Islet precursor cell (in vitro differentiated cells): Measurements from ENCODE around the gene RERE.

Source experiments
- DNase-seq: peaks from one replicate; pipeline ENCODE4 v3.0.0-alpha.2; 2018

Gene RERE

DNA sequence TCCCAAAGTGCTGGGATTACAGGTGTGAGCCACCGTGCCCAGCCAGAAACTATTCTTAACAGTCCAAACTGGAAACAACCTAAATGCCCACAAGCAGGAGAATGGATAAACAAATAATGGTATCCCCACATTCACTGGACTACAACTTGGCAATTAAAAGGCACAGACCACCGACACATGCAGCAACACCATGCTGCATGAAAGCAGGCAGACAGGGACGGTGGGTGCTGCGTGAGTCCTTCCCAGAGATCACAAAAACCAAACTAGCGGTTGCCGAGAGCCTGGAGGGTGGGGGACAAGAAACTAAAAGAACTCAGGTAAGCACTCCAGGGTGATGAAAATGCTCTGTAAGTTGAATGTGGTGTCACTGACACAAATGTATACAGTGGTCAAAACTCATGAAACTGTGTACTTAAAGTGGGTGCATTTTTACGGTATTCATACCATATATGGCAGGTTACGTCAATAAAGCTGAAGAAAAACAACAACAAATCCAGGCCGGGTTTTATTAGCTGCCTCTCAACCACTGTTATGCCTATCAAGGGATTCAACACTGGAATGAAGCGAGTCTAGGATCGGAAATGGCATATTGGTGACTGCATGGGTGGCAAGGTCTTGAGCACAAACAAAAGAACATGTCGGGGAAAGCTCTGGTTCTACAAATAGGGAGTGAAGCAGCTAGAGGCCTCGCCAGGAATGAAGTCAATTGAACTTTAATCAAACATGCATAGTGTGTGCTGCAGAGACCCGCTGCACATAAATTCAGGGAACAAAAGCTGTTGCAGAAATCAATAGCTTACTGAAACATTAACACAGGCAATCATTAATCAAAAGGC, 447.2 kb downstream of the RERE start:
- peak; percentile 43 for DNase-seq

GRCh38 chr1:8368956-8369639, 448.3 kb downstream of the RERE start:
- DNase-seq, result no peak

DNA sequence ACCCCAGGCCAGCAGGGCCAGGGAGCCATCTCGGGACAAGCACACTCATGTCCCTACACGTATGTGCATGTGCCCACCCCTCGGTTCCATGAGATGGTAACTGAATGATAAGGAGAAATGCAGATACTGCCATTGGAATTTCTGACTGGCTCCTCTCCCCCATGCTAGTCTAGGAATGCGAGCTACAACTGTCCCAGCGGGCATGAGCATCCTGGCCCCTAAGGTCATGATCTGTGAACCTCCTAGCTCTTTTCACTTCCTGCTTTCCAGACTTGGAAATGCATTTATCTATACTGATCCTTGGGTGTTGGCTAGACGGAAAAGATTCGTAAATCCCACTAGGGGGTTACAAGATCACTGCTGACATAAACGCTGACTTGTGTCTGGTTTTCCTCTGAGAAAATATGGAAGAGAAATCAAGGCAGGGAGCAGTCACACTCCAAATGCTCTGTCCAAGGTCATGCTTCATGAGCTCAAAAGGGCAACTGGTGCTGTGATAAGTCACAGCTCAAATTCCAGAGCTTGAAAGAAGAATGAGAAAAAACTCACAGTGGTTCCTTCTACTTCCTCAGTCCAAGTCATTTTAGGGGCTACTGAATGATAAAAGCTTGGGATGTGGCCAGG, 449.8 kb downstream of the RERE start:
- DNase-seq, result no peak

DNA sequence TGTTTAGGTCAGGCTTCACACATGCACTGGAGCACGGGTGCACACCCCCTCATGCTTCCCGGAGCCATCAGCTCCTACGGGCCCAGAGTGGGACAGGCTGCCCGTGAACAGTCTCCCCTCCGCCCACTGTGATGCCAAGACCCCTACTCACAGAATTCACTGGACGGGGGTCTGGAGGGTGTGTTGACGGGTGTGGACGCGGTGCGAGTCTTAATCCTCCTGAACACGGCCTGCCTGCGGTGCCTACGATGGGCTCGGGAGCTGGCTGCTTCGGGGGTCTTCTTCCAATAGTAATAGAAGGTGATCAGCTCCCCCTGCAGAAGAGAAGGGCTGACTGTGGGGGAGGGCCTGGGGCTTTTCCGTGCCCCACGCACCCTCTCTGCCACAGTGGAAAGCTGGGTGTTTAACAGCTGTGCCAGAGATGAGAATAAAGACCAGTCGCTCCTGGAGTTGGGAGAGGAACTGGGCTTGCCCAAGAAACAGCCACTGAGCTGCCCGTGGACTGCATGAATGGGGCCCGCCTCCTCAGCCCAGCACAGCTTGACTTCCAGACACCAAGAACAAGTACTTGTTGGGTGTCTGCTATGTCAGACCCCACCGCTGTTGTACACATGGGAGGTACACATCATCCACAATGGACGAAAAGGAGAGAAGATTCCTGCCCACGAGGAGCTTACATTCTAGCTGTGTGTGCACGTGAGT, 451.6 kb downstream of the RERE start:
- DNase-seq, result no peak

DNA sequence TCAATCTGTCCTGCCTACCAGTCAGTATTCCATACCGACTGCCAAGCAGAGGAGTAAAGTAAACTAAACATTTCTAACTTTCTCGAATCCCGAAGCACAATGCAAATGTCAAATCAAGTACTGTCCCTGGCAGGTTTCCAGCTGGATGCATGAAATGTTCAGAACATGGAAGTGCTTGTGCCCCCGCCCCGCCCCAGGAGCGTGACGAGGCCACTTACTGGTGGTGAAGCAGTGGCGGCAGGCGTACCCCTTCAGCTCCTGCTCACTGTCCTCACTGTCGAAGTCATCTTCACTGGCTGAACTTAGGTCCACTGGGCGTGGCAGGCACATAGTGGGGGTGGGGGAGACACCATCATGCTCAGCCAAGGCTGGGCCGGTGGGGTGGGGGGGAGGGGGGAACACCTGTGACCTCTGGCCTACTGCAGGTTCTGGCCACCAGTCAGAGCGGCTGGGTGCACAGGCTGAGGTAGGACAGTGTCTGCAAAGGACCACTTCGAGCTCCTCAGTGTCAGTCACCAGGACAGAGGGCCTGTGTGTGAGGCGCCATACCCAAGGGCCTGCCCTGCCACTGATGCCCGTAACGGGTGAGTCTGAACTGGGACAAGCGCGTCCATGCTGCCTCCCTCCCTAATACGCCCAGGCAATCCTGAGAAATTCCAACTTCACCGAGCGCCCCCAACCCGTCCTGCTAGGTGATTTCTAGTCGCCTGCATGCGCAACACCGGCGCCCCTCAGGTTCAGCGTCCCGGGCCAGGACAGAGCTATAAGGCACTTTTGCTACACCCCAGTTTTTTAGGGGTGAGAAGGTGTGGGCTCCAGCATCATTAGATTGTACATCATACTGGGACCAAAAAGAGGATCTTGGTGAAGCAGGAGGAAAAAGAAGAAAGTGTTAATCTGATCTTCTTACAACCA, 452.7 kb downstream of the RERE start:
- no peak for DNase-seq

GRCh38 chr1:8363767-8364301, 453.6 kb downstream of the RERE start:
- no peak for DNase-seq

DNA sequence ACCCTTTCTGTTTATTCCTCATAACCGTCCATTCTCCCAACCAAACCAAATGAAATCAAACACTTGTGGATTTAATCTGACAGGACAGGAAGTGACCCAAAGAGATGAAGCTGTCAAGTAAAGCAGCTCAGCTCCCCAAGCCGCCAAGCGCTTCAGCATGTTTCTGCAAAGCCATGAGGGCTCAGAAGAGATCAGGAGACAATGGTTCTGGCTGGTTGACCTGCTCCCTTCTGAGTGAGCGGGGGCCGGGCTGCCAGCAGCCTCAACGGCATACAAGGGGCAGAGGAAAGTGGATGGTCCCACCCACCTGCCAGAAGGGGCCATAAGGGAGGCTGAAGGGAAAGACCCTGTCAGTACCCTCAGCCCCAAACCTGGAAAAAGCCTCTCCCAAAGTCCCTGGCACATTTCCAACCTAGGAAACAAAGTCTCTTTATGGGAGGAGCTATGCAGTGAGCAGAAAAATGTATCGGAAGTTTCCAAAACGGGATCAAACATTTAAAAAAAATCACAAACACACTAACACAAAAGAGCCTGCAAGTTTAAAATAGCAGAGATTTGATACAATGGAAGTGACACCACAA, 454.2 kb downstream of the RERE start:
- DNase-seq, result no peak

DNA sequence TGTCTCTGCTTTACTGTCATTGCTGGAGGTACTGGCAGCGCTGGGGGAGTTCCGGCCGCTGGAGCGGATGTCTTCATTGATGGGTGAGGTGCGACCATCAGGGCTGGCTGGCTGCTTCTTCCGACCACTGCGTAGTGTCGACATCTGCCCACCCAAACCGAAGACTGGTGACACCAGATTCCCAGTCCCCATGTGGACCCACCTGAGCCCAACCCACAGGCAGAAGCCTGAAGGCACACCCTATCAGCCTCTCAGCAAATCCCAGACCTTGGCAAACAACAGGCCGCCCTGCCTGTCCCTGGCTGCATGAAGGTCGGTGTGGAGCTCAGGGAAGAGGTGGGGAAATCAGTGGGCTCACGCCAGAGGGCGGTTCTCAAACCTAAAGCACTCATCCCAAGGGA, 454.7 kb downstream of the RERE start:
- no peak for DNase-seq

- DNase-seq, result no peak
These were observed 456.1 kb downstream of the RERE start for GRCh38 chr1:8361198-8361849.

- DNase-seq, result no peak
These were observed 456.8 kb downstream of the RERE start for GRCh38 chr1:8360493-8361197.

GRCh38 chr1:8359617-8360481, 457.6 kb downstream of the RERE start:
- no peak for DNase-seq

GRCh38 chr1:8358897-8359616, 458.4 kb downstream of the RERE start:
- DNase-seq, result no peak

DNA sequence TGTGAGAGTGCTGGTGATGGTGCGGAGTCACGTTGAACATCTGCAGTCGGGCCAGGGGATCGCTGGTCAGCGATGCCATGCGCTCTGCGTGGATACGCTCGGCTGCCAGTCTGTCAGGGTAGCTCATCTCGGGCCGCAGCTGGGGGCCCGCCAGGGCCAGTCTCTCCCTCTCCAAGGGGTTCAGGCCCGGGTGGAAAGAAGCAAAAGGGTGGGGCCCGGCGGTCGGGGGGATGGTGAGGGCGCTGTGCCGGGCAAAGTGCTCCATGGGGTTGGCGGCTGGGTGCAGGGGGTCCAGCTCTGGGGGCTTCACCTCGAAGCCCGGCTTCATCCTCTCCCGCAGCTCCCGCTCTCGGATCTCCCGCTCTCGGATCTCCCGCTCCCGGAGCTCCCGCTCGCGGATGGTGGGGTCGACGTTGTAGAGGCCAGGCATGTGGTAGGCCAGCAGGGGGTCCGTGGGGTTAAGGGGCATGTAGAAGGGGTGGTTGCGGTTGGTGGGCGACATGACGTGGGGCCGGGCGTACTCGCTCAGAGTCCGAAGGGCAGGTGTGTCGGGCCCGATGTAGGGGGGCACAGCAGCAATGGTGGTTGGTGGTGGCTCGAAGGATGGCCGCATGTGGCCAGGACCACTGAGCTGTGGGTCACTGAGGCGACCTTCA, 459.1 kb downstream of the RERE start:
- no peak for DNase-seq

DNA sequence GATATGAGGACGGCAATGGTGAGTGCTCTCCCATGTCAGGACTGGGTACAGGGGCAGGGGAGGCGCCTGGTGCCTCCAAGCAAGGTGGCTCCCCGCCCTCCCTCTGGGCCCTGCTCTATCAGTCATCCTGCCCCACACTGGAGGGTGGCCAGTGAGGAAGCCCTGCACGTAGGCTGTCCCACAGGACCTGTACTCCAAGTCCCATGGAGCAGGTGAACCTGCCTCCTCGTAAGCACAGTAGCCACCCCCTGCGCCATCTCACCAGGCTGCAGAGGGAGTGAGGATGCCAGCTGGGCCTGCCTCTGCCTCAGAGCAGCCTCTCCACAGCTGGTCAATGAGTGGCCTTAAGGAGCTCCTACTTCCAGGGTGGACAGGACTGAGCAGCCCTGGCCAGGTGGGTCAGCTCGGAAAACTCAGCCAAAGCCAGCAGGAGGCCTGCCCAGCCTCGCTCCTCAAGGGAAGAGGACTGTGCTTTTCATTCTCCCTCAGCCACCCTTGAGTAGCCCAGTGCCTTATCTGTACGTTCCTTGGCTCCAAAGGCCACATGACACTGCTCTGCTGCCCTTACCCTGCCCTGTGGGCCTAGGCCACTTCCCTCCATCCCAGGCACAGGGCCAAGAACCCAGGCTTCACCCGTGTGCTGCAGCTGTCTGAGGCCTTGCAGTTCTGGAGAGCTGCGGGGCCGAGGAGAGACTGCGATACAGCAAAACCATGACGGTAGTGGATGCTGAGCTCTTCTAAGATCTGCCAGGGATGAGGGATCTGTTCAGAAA, 459.9 kb downstream of the RERE start:
- no peak for DNase-seq

DNA sequence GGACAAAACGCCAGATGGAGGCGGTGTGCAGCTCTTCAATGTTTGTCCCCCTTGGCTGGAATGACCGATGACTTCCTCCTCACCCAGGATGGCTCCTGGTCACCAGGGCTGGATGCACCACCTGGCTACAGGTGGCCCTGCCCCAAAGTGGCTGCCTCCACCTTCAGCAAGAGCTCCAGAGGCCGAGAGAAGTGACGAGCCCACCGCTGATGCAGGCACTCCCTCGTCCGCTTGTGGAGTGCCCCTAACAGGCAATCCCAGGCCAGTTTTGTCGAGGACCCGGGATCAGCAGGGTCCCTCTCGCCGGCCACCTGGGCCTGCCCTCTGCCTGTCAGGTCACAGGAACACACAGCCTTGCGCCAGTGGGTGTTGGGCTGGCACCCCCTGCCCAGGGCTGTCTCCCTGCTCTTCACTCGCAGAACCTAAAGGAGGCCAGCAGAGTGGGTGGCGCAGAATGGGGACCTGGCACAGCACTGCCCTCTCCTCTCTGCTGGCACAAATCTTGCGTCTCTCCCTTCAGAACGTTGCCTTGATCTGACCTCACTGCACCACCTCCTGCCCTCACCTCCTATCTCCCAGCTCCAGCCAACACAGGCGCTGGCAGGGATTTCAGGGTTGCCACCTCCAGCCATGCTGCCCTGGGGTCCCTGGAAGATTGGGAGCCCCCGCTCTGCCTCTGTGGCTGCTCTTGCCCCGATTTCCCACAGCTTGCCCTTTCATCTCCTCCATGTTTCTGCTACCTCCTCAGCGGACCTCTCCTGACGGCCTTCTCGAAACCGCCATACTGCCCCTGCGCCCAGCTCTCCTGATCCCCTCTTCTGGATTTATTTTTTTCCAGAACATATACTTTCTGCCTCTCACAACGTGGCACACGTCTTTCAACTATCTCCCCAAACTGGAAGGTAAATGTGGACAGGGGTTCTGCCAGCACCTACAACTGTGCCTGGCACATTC, 460.9 kb downstream of the RERE start:
- no peak for DNase-seq
